HEK293 (cell line): ENCODE results near the gene MYH2.

ENCODE experiments used
- CTCF ChIP-seq: fragments of 450-650 bp; formaldehyde crosslinking; IDR thresholded peaks from 2 replicates; pipeline ENCODE4 v1.5.1; 2016; ENCODE audit warnings: missing biosample characterization, missing genetic modification characterization
- REST ChIP-seq: fragments of 450-650 bp; formaldehyde crosslinking; IDR thresholded peaks from 2 replicates; pipeline ENCODE4 v1.5.1; 2016; ENCODE audit warnings: missing biosample characterization, missing genetic modification characterization

- no peak for TF ChIP-seq CTCF (tag by site-specific recombination)
- TF ChIP-seq REST (tag by site-specific recombination): no peak
These were observed 17.4 kb downstream of the MYH2 start for GRCh38 chr17:10532026-10532425.
